ENCODE data around the gene RAPGEF1.

- TF ChIP-seq CTCF (IDR thresholded peaks at IDR 0.05) (no peak), POLR2A (IDR thresholded peaks at IDR 0.05) (no peak)
These were observed 62.3 kb downstream of the RAPGEF1 start for GRCh38 chr9:131677444-131678180.

Data from testis (tissue), 2 donors.